HepG2 (cell line): ENCODE results near the gene TULP4. TPM values are rescaled to one million over a fixed set of nuclear protein-coding genes. Genes with fewer than 3 reads are reported as not detected.

Source experiments
- ATAC-seq: fragments of 200-7000 bp; cut with Tn5 transposase; 3 replicates; pipeline ENCODE4 v1.9.1; 2020; ENCODE audit warnings: mild to moderate bottlenecking, moderate library complexity
- BruUV-seq: library from RNA; stranded (reverse); fragments of 400-500 nt; replicated peaks from 2 replicates; lab custom pipeline; 2021; lab: Mats Ljungman, UMichigan
- CTCF ChIA-PET: fragments of 300-600 bp; formaldehyde crosslinking; extraction: SDS; loops from one replicate; lab custom pipeline; 2021; ENCODE audit warnings: low total read pairs, inconsistent platforms, low intra/inter-chr PET ratio; lab: Yijun Ruan, JAX
- POLR2A ChIA-PET: fragments of 350-600 bp; sonication (Branson Sonifier 250); formaldehyde crosslinking; loops from one replicate; lab custom pipeline; 2020; ENCODE audit warnings: antibody characterized with exemption, inconsistent platforms; lab: Yijun Ruan, JAX
- DNase-seq: peaks from one replicate; pipeline ENCODE4 v3.0.0-alpha.2; 2015; ENCODE audit warnings: low spot score
- FAIRE-seq: peaks from 3 replicates; lab custom pipeline; 2011; peaks lifted over from hg19 to GRCh38; lab: Jason Lieb, UNC
- H2AFZ ChIP-seq: one replicate; pipeline ENCODE4 v1.6.1; 2011; ENCODE audit warnings: low read length, inconsistent platforms
- H3K27ac ChIP-seq: fragments of 300-600 bp; 3 replicates; pipeline ENCODE4 v1.8.0; 2011; ENCODE audit warnings: mixed run types, mild to moderate bottlenecking, mixed read lengths, low read length, inconsistent platforms; ENCODE audit not compliant: insufficient read depth; ENCODE audit errors: extremely low read length
- H3K27me3 ChIP-seq, 2 experiments: fragments of 200-600 bp in 1 of 2; 2 replicates in 1 of 2; 3 replicates in 1 of 2; pipeline versions ENCODE4 v1.6.0 to v1.8.0; 2011; ENCODE audit warnings: low read length in 2 of 2, mild to moderate bottlenecking in 2 of 2, moderate library complexity in 2 of 2, inconsistent platforms in 1 of 2; ENCODE audit not compliant: insufficient read depth in 2 of 2, control insufficient read depth in 1 of 2
- H3K36me3 ChIP-seq, 2 experiments: fragments of 200-600 bp in 1 of 2; replicated peaks in 1 of 2; 2 replicates in 1 of 2; 3 replicates in 1 of 2; pipeline versions ENCODE4 v1.5.1 to v1.8.0; 2011; ENCODE audit warnings: low read length in 2 of 2, inconsistent platforms in 1 of 2; ENCODE audit not compliant: insufficient read depth in 2 of 2, control insufficient read depth in 1 of 2
- H3K4me1 ChIP-seq: 2 replicates; pipeline ENCODE4 v1.5.1; 2012; ENCODE audit warnings: low read length, inconsistent platforms; ENCODE audit not compliant: insufficient read depth
- H3K4me2 ChIP-seq: 2 replicates; pipeline ENCODE4 v1.6.0; 2011; ENCODE audit warnings: low read depth, low read length, inconsistent platforms
- H3K4me3 ChIP-seq, 3 experiments: fragments of 200-600 bp in 1 of 3; sonication (generic), shearing (Covaris generic) in 1 of 3; replicated peaks in 1 of 3; 2 replicates each; pipeline ENCODE4 v1.5.1; 2011 to 2016; ENCODE audit warnings: low read length in 3 of 3, inconsistent platforms in 2 of 3, low read depth in 2 of 3, mild to moderate bottlenecking in 2 of 3, control low read depth in 1 of 3, mixed read lengths in 1 of 3; ENCODE audit not compliant: insufficient read depth in 1 of 3
- H3K79me2 ChIP-seq: one replicate; pipeline ENCODE4 v1.6.1; 2011; ENCODE audit warnings: low read length, inconsistent platforms; ENCODE audit not compliant: insufficient read depth
- H3K9ac ChIP-seq: 2 replicates; pipeline ENCODE4 v1.6.0; 2011; ENCODE audit warnings: mild to moderate bottlenecking, low read depth, low read length, inconsistent platforms; ENCODE audit not compliant: insufficient read depth
- H3K9me3 ChIP-seq: 2 replicates; pipeline ENCODE4 v1.5.1; 2012; ENCODE audit warnings: mild to moderate bottlenecking, low read length
- H4K20me1 ChIP-seq: 2 replicates; pipeline ENCODE4 v1.6.0; 2011; ENCODE audit warnings: inconsistent platforms, mild to moderate bottlenecking, low read length, moderate library complexity; ENCODE audit not compliant: insufficient read depth
- ATAD3A ChIP-seq: sonication (generic); formaldehyde crosslinking; IDR thresholded peaks from 2 replicates; pipeline ENCODE4 v1.4.0; 2020; ENCODE audit warnings: missing genetic modification reagents
- HNRNPLL ChIP-seq: fragments of 200-400 bp; formaldehyde crosslinking; IDR thresholded peaks from 2 replicates; pipeline ENCODE4 v1.6.1; 2017; ENCODE audit warnings: mild to moderate bottlenecking, low read depth, low read length; ENCODE audit not compliant: poor library complexity, severe bottlenecking
- ISL2 ChIP-seq: sonication (generic); formaldehyde crosslinking; IDR thresholded peaks from 2 replicates; pipeline ENCODE4 v1.5.0; 2020; ENCODE audit warnings: missing genetic modification reagents
- KAT2B ChIP-seq: fragments of 150-350 bp; IDR thresholded peaks from 2 replicates; pipeline ENCODE4 v1.6.1; 2014; ENCODE audit warnings: low read depth, low read length, borderline replicate concordance
- KAT8 ChIP-seq: IDR thresholded peaks from 2 replicates; pipeline ENCODE4 v1.6.1; 2016; ENCODE audit warnings: missing genetic modification reagents, missing compliant biosample characterization
- KLF11 ChIP-seq: IDR thresholded peaks from 2 replicates; pipeline ENCODE4 v1.6.1; 2016; ENCODE audit warnings: missing compliant biosample characterization
- NFATC3 ChIP-seq: sonication (generic); formaldehyde crosslinking; IDR thresholded peaks from 2 replicates; pipeline ENCODE4 v1.5.1; 2020; ENCODE audit warnings: mild to moderate bottlenecking, missing genetic modification reagents
- NR1H2 ChIP-seq: sonication (generic); formaldehyde crosslinking; IDR thresholded peaks from 2 replicates; pipeline ENCODE4 v1.8.1; 2022; ENCODE audit warnings: low read depth, missing genetic modification reagents, borderline replicate concordance
- PTBP1 ChIP-seq: fragments of 200-400 bp; formaldehyde crosslinking; IDR thresholded peaks from 2 replicates; pipeline ENCODE4 v1.6.1; 2018; ENCODE audit warnings: low read length, low read depth; ENCODE audit not compliant: poor library complexity, severe bottlenecking
- RBAK ChIP-seq: sonication (generic); formaldehyde crosslinking; IDR thresholded peaks from 2 replicates; pipeline ENCODE4 v1.5.1; 2020; ENCODE audit warnings: mild to moderate bottlenecking, missing genetic modification reagents
- U2AF2 ChIP-seq: fragments of 200-400 bp; formaldehyde crosslinking; IDR thresholded peaks from 2 replicates; pipeline ENCODE4 v1.6.1; 2017; ENCODE audit warnings: low read depth, mild to moderate bottlenecking, low read length
- ZNF296 ChIP-seq: sonication (generic); formaldehyde crosslinking; conservative IDR thresholded peaks from 2 replicates; pipeline ENCODE4 v1.5.0; 2020; ENCODE audit warnings: mild to moderate bottlenecking, missing genetic modification reagents
- ZNF572 ChIP-seq: sonication (generic); formaldehyde crosslinking; IDR thresholded peaks from 2 replicates; pipeline ENCODE4 v1.5.1; 2020; ENCODE audit warnings: mild to moderate bottlenecking, missing genetic modification reagents
- ZNF776 ChIP-seq: sonication (generic); formaldehyde crosslinking; IDR thresholded peaks from 2 replicates; pipeline ENCODE4 v1.4.0; 2020; ENCODE audit warnings: mild to moderate bottlenecking, missing genetic modification reagents
- ZSCAN31 ChIP-seq: sonication (generic); formaldehyde crosslinking; IDR thresholded peaks from 2 replicates; pipeline ENCODE4 v1.5.0; 2020; ENCODE audit warnings: low read depth, mild to moderate bottlenecking, missing genetic modification reagents
- WGBS: methylation state at CpG from one replicate; pipeline ENCODE4 v1.1.6; 2017; ENCODE audit warnings: low lambda C conversion rate; 5-methylcytosine and 5-hydroxymethylcytosine counted together
- in situ Hi-C: cut with HindIII; loops from 2 replicates; pipeline ENCODE4 v1.10.0; 2017; ENCODE audit warnings: low pct_unique_long_range_greater_than_20kb; ENCODE audit not compliant: extremely low pct_ligation_motif_present
- intact Hi-C: fragments of 100-400 bp; cut with micrococcal nuclease; formaldehyde crosslinking; loops from one replicate; pipeline ENCODE4 v1.10.0; 2022; ENCODE audit not compliant: unreplicated experiment
- polyA plus RNA-seq, 8 experiments: library from polyadenylated mRNA; depleted of rRNA in 3 of 8; stranded (reverse) in 7 of 8; unstranded in 1 of 8; fragments of >200 nt; fragmentation: Illumina TruSeq in 4 of 8; extraction: Trizol in 4 of 8; gene quantifications; 2 replicates each; pipeline versions ENCODE4 v1.2.1 to v1.2.3, GENCODE V29; 2011 to 2016; ENCODE audit warnings: low read depth in 4 of 8, missing spikeins in 1 of 8, mixed read lengths in 1 of 8; ENCODE audit not compliant: insufficient read depth in 1 of 8
- total RNA-seq, 5 experiments: library from RNA; depleted of rRNA; stranded (reverse); fragments of >200 nt; fragmentation: Illumina TruSeq; extraction: Trizol; gene quantifications; 2 replicates each; pipeline ENCODE4 v1.2.3, GENCODE V29; 2016; ENCODE audit warnings: low read depth in 1 of 5
- TF ChIP-seq, protein P1 (sequence below): sonication (generic); formaldehyde crosslinking; IDR thresholded peaks from 2 replicates; pipeline ENCODE4 v1.5.1; 2020; ENCODE audit warnings: missing genetic modification reagents, mild to moderate bottlenecking, borderline replicate concordance
- TF ChIP-seq, protein P2 (sequence below): sonication (generic); formaldehyde crosslinking; IDR thresholded peaks from 2 replicates; pipeline ENCODE4 v1.8.1; 2023; ENCODE audit warnings: mild to moderate bottlenecking, missing genetic modification reagents

TULP4 gene
- total and polyA plus RNA-seq, 2 of the 13 experiments (the other 11 are each of a cell fraction or from before 2014, with no cell fraction given), result 21.1 to 122 TPM

DNA sequence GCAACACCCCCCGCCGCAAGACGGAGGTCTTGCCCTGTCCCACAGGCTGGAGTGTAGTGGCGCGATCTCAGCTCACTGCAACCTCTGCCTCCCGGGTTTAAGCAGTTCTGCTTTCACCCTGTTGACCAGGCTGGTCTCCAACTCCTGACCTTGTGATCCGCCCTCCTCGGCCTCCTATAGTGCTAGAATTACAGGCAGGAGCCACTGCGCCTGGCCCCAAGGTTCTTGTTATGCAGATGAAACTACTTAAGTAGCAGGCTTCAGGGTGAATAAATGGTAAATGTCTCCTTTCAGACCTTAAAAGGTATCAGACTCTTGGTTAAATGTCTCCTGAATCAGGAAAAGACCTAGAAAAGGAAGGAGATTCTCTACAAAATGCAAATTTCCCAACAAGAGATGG, 152.2 kb downstream of the TULP4 start (continued):
- TF ChIP-seq HNRNPLL, result no peak
- TF ChIP-seq ISL2 (CRISPR knock-in tag), result no peak

DNA sequence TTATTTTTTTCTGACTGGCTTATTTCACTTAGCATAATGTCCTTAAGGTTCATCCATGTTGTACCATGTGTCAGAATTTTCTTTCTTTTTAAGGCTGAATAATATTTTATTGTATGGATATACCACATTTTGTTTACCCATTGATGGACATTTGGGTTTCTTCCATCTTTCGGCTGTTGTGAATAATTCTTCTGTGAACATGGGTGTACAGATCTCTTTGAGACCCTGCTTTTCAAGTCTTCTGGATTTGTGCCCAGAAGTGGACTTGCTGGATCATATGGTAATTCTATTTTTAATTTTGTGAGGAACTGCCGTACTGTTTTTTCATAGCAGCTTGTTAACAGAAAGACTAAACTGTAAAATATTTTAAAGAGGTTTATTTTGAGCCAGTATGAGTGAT, 153.0 kb downstream of the TULP4 start:
- CTCF ChIA-PET, result no interaction called here
- in situ Hi-C loops, result no loop called here
- no TSS peak for BruUV-seq
- TF ChIP-seq, protein P1, sequence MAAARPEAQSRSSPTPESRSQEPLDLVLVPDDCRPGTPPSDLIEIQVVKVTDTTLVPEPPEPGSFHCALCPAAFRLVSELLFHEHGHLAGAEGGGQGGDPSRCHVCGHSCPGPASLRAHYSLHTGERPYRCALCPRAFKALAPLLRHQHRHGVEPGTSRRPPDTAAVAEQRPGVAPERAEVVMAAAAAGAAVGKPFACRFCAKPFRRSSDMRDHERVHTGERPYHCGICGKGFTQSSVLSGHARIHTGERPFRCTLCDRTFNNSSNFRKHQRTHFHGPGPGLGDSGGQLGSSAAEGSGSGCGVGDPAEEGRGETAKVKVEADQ (CRISPR knock-in tag), result no peak
- no peak for TF ChIP-seq U2AF2
- TF ChIP-seq, all 625 proteins: peak for 0
- ATAC-seq (no peak), DNase-seq (no peak), FAIRE-seq (no peak)
- Histone ChIP-seq H3K36me3 (peaks cover 20 to 70% of the 10 kb centered on the region in 2 experiments), H3K4me2 (no peak overlapping the region), H4K20me1 (no peaks in the 10 kb centered on the region), H3K27ac (no peak overlapping the region), H3K4me1 (no peaks in the 10 kb centered on the region), H2AFZ (no peak overlapping the region), H3K9me3 (no peaks in the 10 kb centered on the region), H3K9ac (no peak overlapping the region), H3K79me2 (no peaks in the 10 kb centered on the region), H3K27me3 (no peaks in the 10 kb centered on the region), H3K4me3 (no peak overlapping the region)
- POLR2A ChIA-PET, result no interaction called here
- WGBS, result over 99% methylated on average over 2 of the region's 2 CpGs
- intact Hi-C loops, result no loop called here

DNA sequence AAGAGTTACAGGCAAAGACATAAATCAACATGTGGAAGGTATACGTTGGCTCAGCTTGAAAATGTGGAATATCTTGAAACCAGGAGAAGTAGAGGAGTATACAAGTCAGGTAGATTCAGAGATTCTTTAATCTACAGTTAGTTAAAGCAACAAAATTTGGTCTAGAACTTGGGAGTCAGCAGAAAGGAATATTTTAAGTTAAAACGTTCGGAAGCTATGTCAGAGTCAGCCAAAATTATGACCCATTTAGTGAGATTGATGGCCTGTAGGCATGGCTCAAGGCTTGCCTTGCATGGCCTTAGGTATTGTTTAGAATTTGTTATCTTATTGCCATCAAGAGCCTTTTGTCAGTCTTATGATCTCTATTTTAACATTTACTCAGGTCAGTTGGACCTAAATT, 153.5 kb downstream of the TULP4 start:
- ChIA-PET POLR2A (no interaction called here), CTCF (no interaction called here)
- Histone ChIP-seq H3K4me1 (no peaks in the 10 kb centered on the region), H3K79me2 (no peaks in the 10 kb centered on the region), H2AFZ (no peak overlapping the region), H3K36me3 (peaks cover 20 to 68% of the 10 kb centered on the region in 2 experiments), H3K9ac (no peak overlapping the region), H3K9me3 (no peaks in the 10 kb centered on the region), H3K4me2 (no peak overlapping the region), H3K27ac (no peak overlapping the region), H3K4me3 (no peak overlapping the region), H4K20me1 (no peaks in the 10 kb centered on the region), H3K27me3 (no peaks in the 10 kb centered on the region)
- FAIRE-seq (no peak), ATAC-seq (no peak), DNase-seq (no peak)
- BruUV-seq, result no TSS peak
- in situ Hi-C loops (no loop called here), intact Hi-C loops (no loop called here)
- 97% methylated on average over 3 of the region's 3 CpGs for WGBS
- no peak for TF ChIP-seq KLF11 (CRISPR knock-in tag)
- TF ChIP-seq ZNF776, result no peak
- TF ChIP-seq ZNF572 (CRISPR knock-in tag), result no peak
- TF ChIP-seq PTBP1, result no peak
- TF ChIP-seq KAT8 (CRISPR knock-in tag), result no peak
- TF ChIP-seq ZNF296 (CRISPR knock-in tag), result no peak
- TF ChIP-seq KAT2B, result no peak
- TF ChIP-seq NR1H2 (CRISPR knock-in tag), result no peak
- TF ChIP-seq ATAD3A (CRISPR knock-in tag), result no peak
- TF ChIP-seq NFATC3 (CRISPR knock-in tag), result no peak
- no peak for TF ChIP-seq RBAK (CRISPR knock-in tag)
- TF ChIP-seq, protein P2, sequence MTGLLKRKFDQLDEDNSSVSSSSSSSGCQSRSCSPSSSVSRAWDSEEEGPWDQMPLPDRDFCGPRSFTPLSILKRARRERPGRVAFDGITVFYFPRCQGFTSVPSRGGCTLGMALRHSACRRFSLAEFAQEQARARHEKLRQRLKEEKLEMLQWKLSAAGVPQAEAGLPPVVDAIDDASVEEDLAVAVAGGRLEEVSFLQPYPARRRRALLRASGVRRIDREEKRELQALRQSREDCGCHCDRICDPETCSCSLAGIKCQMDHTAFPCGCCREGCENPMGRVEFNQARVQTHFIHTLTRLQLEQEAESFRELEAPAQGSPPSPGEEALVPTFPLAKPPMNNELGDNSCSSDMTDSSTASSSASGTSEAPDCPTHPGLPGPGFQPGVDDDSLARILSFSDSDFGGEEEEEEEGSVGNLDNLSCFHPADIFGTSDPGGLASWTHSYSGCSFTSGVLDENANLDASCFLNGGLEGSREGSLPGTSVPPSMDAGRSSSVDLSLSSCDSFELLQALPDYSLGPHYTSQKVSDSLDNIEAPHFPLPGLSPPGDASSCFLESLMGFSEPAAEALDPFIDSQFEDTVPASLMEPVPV (CRISPR knock-in tag), result no peak
- TF ChIP-seq ZSCAN31, result no peak
